Tibial nerve (tissue), 3 donors: ENCODE results near the gene FGF9.

Experiments
- POLR2A ChIP-seq, 2 donors: fragments of 450-650 bp; IDR thresholded peaks; one replicate each; pipeline ENCODE4 v1.6.1; 2017; ENCODE audit warnings: antibody characterized with exemption in 2 of 2, mild to moderate bottlenecking in 2 of 2, moderate library complexity in 2 of 2
- TF ChIP-seq, protein P1 (sequence below), 5 experiments: fragments of 200-600 bp in 3 of 5; fragments of 450-650 bp in 2 of 5; sonication (generic) in 3 of 5; IDR thresholded peaks; one replicate each; pipeline ENCODE4 v1.5.1; 2016 to 2019; ENCODE audit warnings: antibody characterized with exemption in 5 of 5, mild to moderate bottlenecking in 3 of 5, moderate library complexity in 2 of 5

DNA sequence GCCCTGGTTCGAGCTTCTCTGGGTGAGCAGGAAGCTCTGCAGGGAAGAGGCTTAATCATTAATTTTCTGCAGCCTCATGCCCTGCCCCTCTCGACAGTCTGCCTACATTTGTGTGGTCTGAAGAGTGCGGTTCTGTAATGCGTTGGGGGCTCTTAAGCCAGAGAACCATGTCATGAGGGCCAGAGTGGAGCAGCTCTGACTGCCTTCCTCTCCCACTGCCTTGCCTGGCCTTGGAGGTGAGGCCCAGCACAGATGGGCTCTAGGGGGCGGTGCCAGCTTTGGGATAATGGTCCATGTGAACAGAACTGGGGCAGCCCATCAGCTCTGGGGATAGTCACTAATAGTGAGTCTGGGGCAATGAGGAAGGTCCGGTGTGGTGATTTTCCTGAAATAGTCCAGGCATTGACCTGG lies 5.7 kb downstream of the FGF9 start:
- TF ChIP-seq, protein P1, sequence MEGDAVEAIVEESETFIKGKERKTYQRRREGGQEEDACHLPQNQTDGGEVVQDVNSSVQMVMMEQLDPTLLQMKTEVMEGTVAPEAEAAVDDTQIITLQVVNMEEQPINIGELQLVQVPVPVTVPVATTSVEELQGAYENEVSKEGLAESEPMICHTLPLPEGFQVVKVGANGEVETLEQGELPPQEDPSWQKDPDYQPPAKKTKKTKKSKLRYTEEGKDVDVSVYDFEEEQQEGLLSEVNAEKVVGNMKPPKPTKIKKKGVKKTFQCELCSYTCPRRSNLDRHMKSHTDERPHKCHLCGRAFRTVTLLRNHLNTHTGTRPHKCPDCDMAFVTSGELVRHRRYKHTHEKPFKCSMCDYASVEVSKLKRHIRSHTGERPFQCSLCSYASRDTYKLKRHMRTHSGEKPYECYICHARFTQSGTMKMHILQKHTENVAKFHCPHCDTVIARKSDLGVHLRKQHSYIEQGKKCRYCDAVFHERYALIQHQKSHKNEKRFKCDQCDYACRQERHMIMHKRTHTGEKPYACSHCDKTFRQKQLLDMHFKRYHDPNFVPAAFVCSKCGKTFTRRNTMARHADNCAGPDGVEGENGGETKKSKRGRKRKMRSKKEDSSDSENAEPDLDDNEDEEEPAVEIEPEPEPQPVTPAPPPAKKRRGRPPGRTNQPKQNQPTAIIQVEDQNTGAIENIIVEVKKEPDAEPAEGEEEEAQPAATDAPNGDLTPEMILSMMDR (IDR thresholded peaks at IDR 0.05) = no peak
- no peak for TF ChIP-seq POLR2A (IDR thresholded peaks at IDR 0.05)
